ENCODE measurements around the gene TBK1.

The TBK1 gene

DNA sequence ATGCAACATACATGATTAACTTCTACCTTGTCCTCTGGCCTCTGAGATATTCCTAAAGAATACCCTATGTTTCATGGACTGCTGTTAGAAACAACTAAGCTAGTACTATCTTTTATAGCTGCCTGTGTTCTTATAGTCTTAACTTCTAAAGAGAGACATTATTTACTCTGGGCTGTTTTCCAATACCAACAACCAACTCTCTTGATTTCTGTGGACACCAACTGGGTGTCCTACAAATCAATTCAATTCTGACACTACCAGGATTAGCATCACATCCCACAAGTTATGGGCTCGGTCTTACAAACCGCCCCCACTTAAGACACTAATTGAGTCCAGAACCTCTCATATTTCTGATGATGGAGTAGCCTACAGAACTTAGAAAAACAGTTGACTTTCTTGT, 39.5 kb upstream of the TBK1 start:
- TF ChIP-seq CTCF (IDR thresholded peaks at IDR 0.05; ENCODE audit: low read depth, low read length): no peak
- H3K4me3 ChIP-seq (ENCODE audit: low read depth, low read length): no peak overlapping the region

DNA sequence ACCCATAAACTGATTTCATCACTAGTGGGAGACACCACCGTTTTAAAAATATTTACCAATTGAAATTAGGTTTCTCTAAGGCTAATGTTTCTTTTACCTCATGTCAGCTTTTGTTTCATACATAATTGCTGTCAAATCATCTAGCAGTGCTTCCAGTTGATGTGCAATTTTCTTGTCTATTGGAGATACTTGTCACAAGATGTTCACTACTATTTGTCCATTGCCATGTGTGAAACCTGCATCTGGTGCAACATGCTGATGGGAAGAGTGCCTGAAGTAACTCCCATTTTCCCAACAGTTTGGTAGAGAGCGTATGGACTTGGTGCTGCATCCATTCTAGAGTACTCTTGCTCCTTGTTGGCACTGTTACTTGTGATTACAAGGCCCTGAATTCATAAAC, 38.0 kb upstream of the TBK1 start:
- TF ChIP-seq CTCF (IDR thresholded peaks at IDR 0.05; ENCODE audit: low read depth, low read length): no peak
- no peak overlapping the region for H3K4me3 ChIP-seq (ENCODE audit: low read depth, low read length)

DNA sequence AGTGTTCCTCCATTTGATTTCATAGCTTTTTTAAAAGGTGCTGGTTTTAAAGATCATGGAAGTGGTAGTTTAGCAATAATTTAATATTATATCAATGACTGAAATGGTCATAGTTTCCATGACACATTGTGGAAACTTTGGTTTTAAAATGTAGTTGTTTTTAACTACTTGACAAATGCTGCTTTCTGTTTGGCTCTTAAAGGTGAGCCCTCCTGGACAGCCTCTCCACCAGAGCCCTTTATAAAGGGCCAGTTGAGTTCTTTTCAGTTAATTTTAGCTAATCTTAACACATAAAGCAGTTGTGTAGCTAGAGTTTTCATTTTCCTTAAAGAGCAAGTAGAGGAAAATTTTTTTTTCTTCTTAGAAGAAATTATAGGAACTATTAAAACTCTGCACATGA, 33.7 kb upstream of the TBK1 start:
- TF ChIP-seq CTCF (IDR thresholded peaks at IDR 0.05; ENCODE audit: low read depth, low read length): no peak

GRCh38 chr12:64419696-64420095, 32.2 kb upstream of the TBK1 start:
- H3K4me3 ChIP-seq (ENCODE audit: low read depth, low read length): no peak overlapping the region
- no peak for TF ChIP-seq CTCF (IDR thresholded peaks at IDR 0.05; ENCODE audit: low read depth, low read length)

More for the DNA sequence above, 33.7 kb upstream of the TBK1 start:
- no peak overlapping the region for H3K4me3 ChIP-seq (ENCODE audit: low read depth, low read length)

- no peak for TF ChIP-seq CTCF (IDR thresholded peaks at IDR 0.05; ENCODE audit: low read depth, low read length)
Measured at GRCh38 chr12:64427988-64428387, 23.9 kb upstream of the TBK1 start.

GRCh38 chr12:64428956-64429355, 23.0 kb upstream of the TBK1 start:
- TF ChIP-seq CTCF (IDR thresholded peaks at IDR 0.05; ENCODE audit: low read depth, low read length): no peak
- H3K4me3 ChIP-seq (ENCODE audit: low read depth, low read length): no peak overlapping the region

More at GRCh38 chr12:64427988-64428387, 23.9 kb upstream of the TBK1 start:
- H3K4me3 ChIP-seq (ENCODE audit: low read depth, low read length): no peak overlapping the region

DNA sequence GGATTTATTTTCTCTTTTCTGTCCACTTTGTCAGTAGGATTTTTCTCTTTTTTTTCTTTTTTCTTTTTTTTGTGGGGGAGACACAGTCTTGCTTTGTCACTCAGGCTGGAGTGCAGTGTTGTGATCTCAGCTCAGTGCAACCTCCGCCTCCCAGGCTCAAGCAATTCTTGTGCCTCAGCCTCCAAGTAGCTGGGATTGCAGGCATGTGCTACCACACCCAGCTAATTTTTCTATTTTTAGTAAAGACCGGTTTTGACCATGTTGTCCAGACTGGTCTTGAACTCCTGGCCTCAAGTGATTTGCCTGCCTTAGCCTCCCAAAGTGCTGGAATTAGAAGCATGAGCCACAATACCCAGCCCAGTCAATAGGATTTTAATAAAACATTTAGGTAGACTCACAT, 21.0 kb upstream of the TBK1 start:
- H3K4me3 ChIP-seq (ENCODE audit: low read depth, low read length): no peak overlapping the region
- TF ChIP-seq CTCF (IDR thresholded peaks at IDR 0.05; ENCODE audit: low read depth, low read length): no peak

Data from WI38 (cell line).